Neural progenitor cell (in vitro differentiated cells): ENCODE data around the gene CUTA.
"Not testable (repeated sequence)": the region's sequence is repeated elsewhere in the genome, so short reads cannot be mapped to it uniquely, and the experiment has no call there.

Experiments used
- EZH2 ChIP-seq: fragments of 200-600 bp; sonication (generic); IDR thresholded peaks from 2 replicates; pipeline ENCODE4 v1.6.1; 2017; ENCODE audit warnings: antibody characterized with exemption, mild to moderate bottlenecking, moderate library complexity
- EZH2phosphoT487 ChIP-seq: fragments of 200-600 bp; sonication (generic); IDR thresholded peaks from 2 replicates; pipeline ENCODE4 v1.6.1; 2017; ENCODE audit warnings: antibody characterized with exemption
- TF ChIP-seq, protein P1 (sequence below): fragments of 200-600 bp; sonication (generic); IDR thresholded peaks from 2 replicates; pipeline ENCODE4 v1.5.1; 2017; ENCODE audit warnings: antibody characterized with exemption, mild to moderate bottlenecking

DNA sequence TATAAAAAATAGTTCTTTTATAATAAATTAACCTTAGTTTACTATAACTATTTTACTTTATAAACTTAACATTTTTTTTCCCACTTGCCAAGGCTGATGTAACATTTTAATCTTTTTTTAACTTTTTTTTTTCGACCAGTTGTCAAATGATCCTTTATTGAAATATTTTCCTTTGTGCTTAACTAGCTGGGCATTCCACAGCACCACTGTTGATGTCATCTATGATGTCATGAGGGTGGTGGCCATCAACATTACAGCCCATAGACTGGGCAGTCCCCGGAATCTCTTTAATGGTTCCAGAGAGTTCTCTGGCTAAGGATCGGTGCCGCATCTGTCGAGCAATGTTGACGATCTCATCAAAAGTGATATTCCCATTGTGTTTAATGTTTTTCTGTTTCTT lies 18.0 kb downstream of the CUTA start:
- TF ChIP-seq, protein P1, sequence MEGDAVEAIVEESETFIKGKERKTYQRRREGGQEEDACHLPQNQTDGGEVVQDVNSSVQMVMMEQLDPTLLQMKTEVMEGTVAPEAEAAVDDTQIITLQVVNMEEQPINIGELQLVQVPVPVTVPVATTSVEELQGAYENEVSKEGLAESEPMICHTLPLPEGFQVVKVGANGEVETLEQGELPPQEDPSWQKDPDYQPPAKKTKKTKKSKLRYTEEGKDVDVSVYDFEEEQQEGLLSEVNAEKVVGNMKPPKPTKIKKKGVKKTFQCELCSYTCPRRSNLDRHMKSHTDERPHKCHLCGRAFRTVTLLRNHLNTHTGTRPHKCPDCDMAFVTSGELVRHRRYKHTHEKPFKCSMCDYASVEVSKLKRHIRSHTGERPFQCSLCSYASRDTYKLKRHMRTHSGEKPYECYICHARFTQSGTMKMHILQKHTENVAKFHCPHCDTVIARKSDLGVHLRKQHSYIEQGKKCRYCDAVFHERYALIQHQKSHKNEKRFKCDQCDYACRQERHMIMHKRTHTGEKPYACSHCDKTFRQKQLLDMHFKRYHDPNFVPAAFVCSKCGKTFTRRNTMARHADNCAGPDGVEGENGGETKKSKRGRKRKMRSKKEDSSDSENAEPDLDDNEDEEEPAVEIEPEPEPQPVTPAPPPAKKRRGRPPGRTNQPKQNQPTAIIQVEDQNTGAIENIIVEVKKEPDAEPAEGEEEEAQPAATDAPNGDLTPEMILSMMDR: not testable (repeated sequence)
- not testable (repeated sequence) for TF ChIP-seq EZH2, EZH2phosphoT487
